Measurements from ENCODE around the gene DNALI1. TPM values are rescaled to one million over a fixed set of nuclear protein-coding genes. Genes with fewer than 3 reads are reported as not detected.
"Not testable (repeated sequence)": the region's sequence is repeated elsewhere in the genome, so short reads cannot be mapped to it uniquely, and the experiment has no call there.

Gene DNALI1
- total and polyA plus RNA-seq, 2 experiments from 2014 or later, result 5.4 to 25.6 TPM

- TF ChIP-seq CTCF (conservative IDR thresholded peaks at IDR 0.05; ENCODE audit: low read depth in 2 of 2), result no peak
- no peak for TF ChIP-seq POLR2AphosphoS5 (IDR thresholded peaks at IDR 0.05; ENCODE audit: low read depth)
- no peak for TF ChIP-seq ZNF114 (CRISPR knock-in tag; IDR thresholded peaks at IDR 0.05)
- no peak for TF ChIP-seq EZH2 (IDR thresholded peaks at IDR 0.05; ENCODE audit: low read depth, unreplicated experiment)
- TF ChIP-seq JUNB (IDR thresholded peaks at IDR 0.05; ENCODE audit: unreplicated experiment), result no peak
- no peak for TF ChIP-seq ETS1 (IDR thresholded peaks at IDR 0.05)
Measured at GRCh38 chr1:37519613-37520012, 37.1 kb upstream of the DNALI1 start (continued).

- not testable (repeated sequence) for H3K27me3 Mint-ChIP-seq (ENCODE audit: insufficient read depth, low read depth, poor library complexity); H3K4me1 ChIP-seq (ENCODE audit: insufficient read depth); H3K36me3 ChIP-seq (ENCODE audit: insufficient read depth); H3K27ac Mint-ChIP-seq; ATAC-seq; DNase-seq (ENCODE audit: low spot score); H3K4me3 ChIP-seq; H3K9me2 ChIP-seq (ENCODE audit: insufficient read depth); H3K27ac ChIP-seq (ENCODE audit: low read depth); H3K4me2 ChIP-seq; H3K9me3 Mint-ChIP-seq; H3K79me2 ChIP-seq (replicated peaks; ENCODE audit: insufficient read depth); H3K36me3 Mint-ChIP-seq (ENCODE audit: low read depth); H3F3A ChIP-seq (replicated peaks; ENCODE audit: low read depth); H3K27me3 ChIP-seq (ENCODE audit: insufficient read depth); H2AFZ ChIP-seq; H4K20me1 ChIP-seq (replicated peaks; ENCODE audit: insufficient read depth); H3K4me1 Mint-ChIP-seq; H3K4me3 Mint-ChIP-seq
Measured at GRCh38 chr1:37529888-37530287, 26.9 kb upstream of the DNALI1 start.

- peaks cover 15% of the 10 kb centered on the region; the same call in 1 of the 2 replicates for H4K20me1 ChIP-seq (replicated peaks; ENCODE audit: insufficient read depth)
- H3K79me2 ChIP-seq (replicated peaks; ENCODE audit: insufficient read depth); H3K4me3 ChIP-seq; H3K36me3 ChIP-seq (ENCODE audit: insufficient read depth); H3K4me1 ChIP-seq (ENCODE audit: insufficient read depth); H3K27me3 Mint-ChIP-seq (ENCODE audit: insufficient read depth, low read depth, poor library complexity); H3F3A ChIP-seq (replicated peaks; ENCODE audit: low read depth); H3K9me2 ChIP-seq (ENCODE audit: insufficient read depth); ATAC-seq; H3K9me3 Mint-ChIP-seq; H3K27ac ChIP-seq (ENCODE audit: low read depth); H3K4me2 ChIP-seq; H3K4me1 Mint-ChIP-seq; H3K27ac Mint-ChIP-seq; H3K4me3 Mint-ChIP-seq; DNase-seq (ENCODE audit: low spot score); H3K27me3 ChIP-seq (ENCODE audit: insufficient read depth); H2AFZ ChIP-seq: not testable (repeated sequence)
- H3K36me3 Mint-ChIP-seq (ENCODE audit: low read depth), result peaks cover 17% of the 10 kb centered on the region
Measured at GRCh38 chr1:37532418-37533156, 24.2 kb upstream of the DNALI1 start.

Data from GM23338 (cell line).